8988T (cell line): ENCODE data around the gene GLIPR2.
"Not testable (repeated sequence)": the region's sequence is repeated elsewhere in the genome, so short reads cannot be mapped to it uniquely, and the experiment has no call there.

Experiments
- DNase-seq: peaks from one replicate; pipeline ENCODE4 v3.0.0; 2011

Gene GLIPR2

GRCh38 chr9:36145970-36146369 is 9.4 kb downstream of the GLIPR2 start:
- DNase-seq = no peak

GRCh38 chr9:36146651-36147050 is 10.1 kb downstream of the GLIPR2 start:
- no peak for DNase-seq

- no peak for DNase-seq
Measured at GRCh38 chr9:36147441-36148175, 11.1 kb downstream of the GLIPR2 start.

GRCh38 chr9:36148311-36149051 is 11.9 kb downstream of the GLIPR2 start:
- DNase-seq = no peak

GRCh38 chr9:36149197-36149596 is 12.7 kb downstream of the GLIPR2 start:
- DNase-seq = no peak

- DNase-seq = no peak
Measured at GRCh38 chr9:36150574-36151315, 14.2 kb downstream of the GLIPR2 start.

GRCh38 chr9:36151316-36152210 is 15.0 kb downstream of the GLIPR2 start:
- no peak for DNase-seq

GRCh38 chr9:36152741-36153438 is 16.4 kb downstream of the GLIPR2 start:
- DNase-seq = no peak

GRCh38 chr9:36153746-36154145 is 17.2 kb downstream of the GLIPR2 start:
- DNase-seq = no peak

GRCh38 chr9:36154331-36154952 is 17.9 kb downstream of the GLIPR2 start:
- no peak for DNase-seq

GRCh38 chr9:36156116-36156515 is 19.6 kb downstream of the GLIPR2 start:
- no peak for DNase-seq

- no peak for DNase-seq
Measured at GRCh38 chr9:36158122-36158521, 21.6 kb downstream of the GLIPR2 start.

GRCh38 chr9:36158917-36159316 is 22.4 kb downstream of the GLIPR2 start:
- DNase-seq = peak; percentile 1

GRCh38 chr9:36159509-36159908 is 23.0 kb downstream of the GLIPR2 start:
- not testable (repeated sequence) for DNase-seq

- not testable (repeated sequence) for DNase-seq
Measured at GRCh38 chr9:36160126-36160525, 23.6 kb downstream of the GLIPR2 start.

- no peak for DNase-seq
Measured at GRCh38 chr9:36161187-36161586, 24.7 kb downstream of the GLIPR2 start.

GRCh38 chr9:36162211-36162738 is 25.7 kb downstream of the GLIPR2 start:
- DNase-seq = no peak

GRCh38 chr9:36163049-36163785 is 26.7 kb downstream of the GLIPR2 start:
- no peak for DNase-seq

- no peak for DNase-seq
Measured at GRCh38 chr9:36163786-36164170, 27.2 kb downstream of the GLIPR2 start.

GRCh38 chr9:36164372-36164771 is 27.8 kb downstream of the GLIPR2 start:
- no peak for DNase-seq

- no peak for DNase-seq
Measured at GRCh38 chr9:36164989-36165388, 28.5 kb downstream of the GLIPR2 start.
